Thoracic aorta (tissue), 2 donors: ENCODE measurements around the gene LRCOL1. TPM values are rescaled to one million over a fixed set of nuclear protein-coding genes. Genes with fewer than 3 reads are reported as not detected.

Experiments
- ATAC-seq: fragments of 150-250 bp; one replicate; pipeline ENCODE4 v1.8.0; 2017; ENCODE audit warnings: low read depth; ENCODE audit not compliant: insufficient number of reproducible peaks, low FRiP score
- DNase-seq: peaks from one replicate; pipeline ENCODE4 v3.0.0-alpha.2; 2020; ENCODE audit warnings: low spot score
- H3K27ac ChIP-seq, 2 donors: fragments of 200-600 bp; sonication (generic); 1 replicate in 1 of 2; 2 replicates in 1 of 2; pipeline ENCODE4 v1.5.1; 2016; ENCODE audit warnings: mild to moderate bottlenecking in 2 of 2, moderate library complexity in 2 of 2
- H3K27me3 ChIP-seq: fragments of 200-600 bp; sonication (generic); replicated peaks from 2 replicates; pipeline ENCODE4 v1.6.0; 2016; ENCODE audit warnings: mild to moderate bottlenecking; ENCODE audit not compliant: insufficient read depth
- H3K36me3 ChIP-seq: fragments of 200-600 bp; sonication (generic); one replicate; pipeline ENCODE4 v1.5.1; 2016
- H3K4me1 ChIP-seq, 2 donors: fragments of 200-600 bp; sonication (generic); 1 replicate in 1 of 2; 2 replicates in 1 of 2; pipeline versions ENCODE4 v1.5.1 to v1.6.0; 2016; ENCODE audit warnings: low read depth in 2 of 2, mild to moderate bottlenecking in 1 of 2; ENCODE audit not compliant: control insufficient read depth in 1 of 2
- H3K4me3 ChIP-seq: fragments of 200-600 bp; sonication (generic); 2 replicates; pipeline ENCODE4 v1.5.1; 2016; ENCODE audit warnings: mild to moderate bottlenecking
- H3K9me3 ChIP-seq: fragments of 200-600 bp; sonication (generic); 2 replicates; pipeline ENCODE4 v1.5.1; 2016
- total RNA-seq, 2 donors: library from RNA; depleted of rRNA; stranded (reverse); fragments of >200 nt; gene quantifications; one replicate each; pipeline versions ENCODE4 v1.1.0 to v1.2.3, GENCODE V29; 2016
- TF ChIP-seq, protein P1 (sequence below): fragments of 200-600 bp; sonication (generic); IDR thresholded peaks from one replicate; pipeline ENCODE4 v1.5.1; 2019; ENCODE audit warnings: antibody characterized with exemption

Gene LRCOL1
- total RNA-seq, 2 donors from 2014 or later = not detected

- Histone ChIP-seq H3K9me3 (no peaks in the 10 kb centered on the region), H3K4me1 (no peaks in the 10 kb centered on the region), H3K36me3 (peaks cover 16% of the 10 kb centered on the region), H3K27me3 (no peaks in the 10 kb centered on the region), H3K4me3 (no peak overlapping the region), H3K27ac (no peak overlapping the region)
- TF ChIP-seq, protein P1, sequence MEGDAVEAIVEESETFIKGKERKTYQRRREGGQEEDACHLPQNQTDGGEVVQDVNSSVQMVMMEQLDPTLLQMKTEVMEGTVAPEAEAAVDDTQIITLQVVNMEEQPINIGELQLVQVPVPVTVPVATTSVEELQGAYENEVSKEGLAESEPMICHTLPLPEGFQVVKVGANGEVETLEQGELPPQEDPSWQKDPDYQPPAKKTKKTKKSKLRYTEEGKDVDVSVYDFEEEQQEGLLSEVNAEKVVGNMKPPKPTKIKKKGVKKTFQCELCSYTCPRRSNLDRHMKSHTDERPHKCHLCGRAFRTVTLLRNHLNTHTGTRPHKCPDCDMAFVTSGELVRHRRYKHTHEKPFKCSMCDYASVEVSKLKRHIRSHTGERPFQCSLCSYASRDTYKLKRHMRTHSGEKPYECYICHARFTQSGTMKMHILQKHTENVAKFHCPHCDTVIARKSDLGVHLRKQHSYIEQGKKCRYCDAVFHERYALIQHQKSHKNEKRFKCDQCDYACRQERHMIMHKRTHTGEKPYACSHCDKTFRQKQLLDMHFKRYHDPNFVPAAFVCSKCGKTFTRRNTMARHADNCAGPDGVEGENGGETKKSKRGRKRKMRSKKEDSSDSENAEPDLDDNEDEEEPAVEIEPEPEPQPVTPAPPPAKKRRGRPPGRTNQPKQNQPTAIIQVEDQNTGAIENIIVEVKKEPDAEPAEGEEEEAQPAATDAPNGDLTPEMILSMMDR = no peak
- ATAC-seq (no peak), DNase-seq (no peak)
Measured at GRCh38 chr12:132570635-132571034, 39.7 kb downstream of the LRCOL1 start.

DNA sequence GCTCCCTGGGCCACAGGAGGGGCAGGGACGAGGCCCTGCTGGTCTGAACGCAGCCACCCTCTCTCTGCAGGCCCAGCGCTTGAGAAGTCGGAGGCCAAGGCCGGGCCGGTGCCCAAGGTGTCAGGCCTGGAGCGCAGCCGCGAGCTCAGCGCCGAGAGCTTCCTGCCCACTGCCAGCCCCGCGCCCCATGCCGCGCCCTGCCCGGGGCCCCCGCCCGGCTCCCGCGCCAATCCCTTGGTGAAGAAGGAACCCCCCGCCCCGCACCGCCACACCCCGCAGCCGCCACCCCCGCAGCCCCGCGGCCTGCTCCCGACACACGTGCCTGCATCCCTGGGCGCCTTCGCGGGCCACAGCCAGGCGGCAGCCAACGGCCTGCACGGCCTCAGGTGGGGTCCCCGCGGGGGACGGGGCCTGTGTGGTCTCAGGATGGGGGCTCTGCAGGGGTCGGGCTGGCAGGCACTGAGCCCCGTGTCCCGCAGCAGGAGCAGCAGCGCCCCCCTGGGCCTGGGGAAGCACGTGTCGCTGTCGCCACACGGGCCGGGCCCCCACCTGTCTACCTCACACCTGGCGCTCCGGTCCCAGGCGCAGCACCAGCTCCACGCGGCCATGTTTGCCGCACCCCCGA is 40.4 kb downstream of the LRCOL1 start:
- H3K4me1 ChIP-seq = no peaks in the 10 kb centered on the region
- peaks cover 15% of the 10 kb centered on the region for H3K36me3 ChIP-seq
- H3K4me3 ChIP-seq = no peak overlapping the region
- TF ChIP-seq, protein P1 = no peak
- H3K9me3 ChIP-seq = no peaks in the 10 kb centered on the region
- H3K27me3 ChIP-seq = no peaks in the 10 kb centered on the region
- no peak for ATAC-seq
- no peak overlapping the region for H3K27ac ChIP-seq
- DNase-seq = no peak

GRCh38 chr12:132568826-132569480 is 41.4 kb downstream of the LRCOL1 start:
- peaks cover 7% of the 10 kb centered on the region for H3K36me3 ChIP-seq

DNA sequence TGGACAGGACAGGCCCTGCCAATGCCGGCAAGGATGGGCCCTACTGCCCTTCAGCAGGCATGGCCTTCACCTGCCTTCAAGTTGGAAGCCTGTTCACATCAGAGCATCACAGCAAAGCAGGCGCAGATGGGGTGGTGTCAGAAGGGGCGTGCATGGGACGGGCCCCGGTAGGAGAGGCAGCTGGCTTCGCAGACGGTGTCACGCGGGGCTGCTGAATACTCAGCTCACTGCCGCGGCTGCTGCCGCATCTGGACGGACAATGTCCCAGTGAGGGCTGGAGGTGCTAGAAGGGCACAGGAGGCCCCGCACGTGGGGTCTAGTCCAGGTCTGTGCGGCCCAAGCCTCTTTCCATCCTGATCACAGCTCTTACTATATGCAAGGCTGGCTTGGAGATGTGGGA is 42.1 kb downstream of the LRCOL1 start:
- H3K36me3 ChIP-seq = peaks cover 7% of the 10 kb centered on the region
- H3K4me3 ChIP-seq = no peak overlapping the region
- TF ChIP-seq, protein P1 = no peak
- no peak overlapping the region for H3K27ac ChIP-seq
- ATAC-seq = no peak
- H3K9me3 ChIP-seq = no peaks in the 10 kb centered on the region
- no peaks in the 10 kb centered on the region for H3K27me3 ChIP-seq
- no peaks in the 10 kb centered on the region for H3K4me1 ChIP-seq
- no peak for DNase-seq

More at GRCh38 chr12:132568826-132569480, 41.4 kb downstream of the LRCOL1 start:
- TF ChIP-seq, protein P1 = no peak
- ATAC-seq (no peak), DNase-seq (no peak)
- H3K27me3 ChIP-seq = no peaks in the 10 kb centered on the region
- H3K4me3 ChIP-seq = no peak overlapping the region
- H3K4me1 ChIP-seq = no peaks in the 10 kb centered on the region
- no peak overlapping the region for H3K27ac ChIP-seq
- H3K9me3 ChIP-seq = no peaks in the 10 kb centered on the region

- DNase-seq = no peak
- Histone ChIP-seq H3K27ac (no peak overlapping the region), H3K4me1 (no peaks in the 10 kb centered on the region), H3K4me3 (no peak overlapping the region), H3K9me3 (no peaks in the 10 kb centered on the region), H3K36me3 (peaks cover 7% of the 10 kb centered on the region), H3K27me3 (no peaks in the 10 kb centered on the region)
- TF ChIP-seq, protein P1 = no peak
- no peak for ATAC-seq
Measured at GRCh38 chr12:132566516-132567131, 43.8 kb downstream of the LRCOL1 start.
